IMR-90 (cell line): ENCODE data around the gene FUBP1. TPM values are rescaled to one million over a fixed set of nuclear protein-coding genes. Genes with fewer than 3 reads are reported as not detected.

Source experiments
- ATAC-seq: fragments of 200-7000 bp; cut with Tn5 transposase; 2 replicates; pipeline ENCODE4 v1.9.1; 2020; ENCODE audit warnings: low read depth, mild to moderate bottlenecking, moderate library complexity
- BruUV-seq: library from RNA; stranded (reverse); fragments of 400-500 nt; replicated peaks from 2 replicates; lab custom pipeline; 2021; lab: Mats Ljungman, UMichigan
- CTCF ChIA-PET: fragments of 300-600 bp; formaldehyde crosslinking; extraction: SDS; loops from one replicate; lab custom pipeline; 2021; ENCODE audit warnings: antibody characterized with exemption; lab: Yijun Ruan, JAX
- POLR2A ChIA-PET: fragments of 300-600 bp; sonication (Branson Sonifier 250); formaldehyde crosslinking; loops from one replicate; lab custom pipeline; 2022; ENCODE audit warnings: antibody characterized with exemption; ENCODE audit not compliant: unreplicated experiment; lab: Charles Lee
- DNase-seq: peaks from one replicate; pipeline ENCODE4 v3.0.0; 2013
- H2AFZ ChIP-seq: replicated peaks from 2 replicates; pipeline ENCODE3; 2013; ENCODE audit warnings: low read length, mild to moderate bottlenecking; ENCODE audit not compliant: poor library complexity
- H2AK5ac ChIP-seq: 2 replicates; pipeline ENCODE4 v1.6.1; 2013; ENCODE audit warnings: low read depth, low read length, inconsistent platforms
- H2AK9ac ChIP-seq: replicated peaks from 2 replicates; pipeline ENCODE3; 2013; ENCODE audit warnings: mild to moderate bottlenecking, low read depth, low read length, moderate library complexity; ENCODE audit not compliant: poor library complexity
- H2BK120ac ChIP-seq: 2 replicates; pipeline ENCODE4 v1.6.1; 2013; ENCODE audit warnings: low read depth, low read length, inconsistent platforms
- H2BK15ac ChIP-seq: 3 replicates; pipeline ENCODE4 v1.6.1; 2013; ENCODE audit warnings: low read depth, low read length, inconsistent platforms
- H2BK20ac ChIP-seq: 2 replicates; pipeline ENCODE4 v1.6.1; 2013; ENCODE audit warnings: low read depth, mild to moderate bottlenecking, inconsistent platforms, low read length, moderate library complexity
- H2BK5ac ChIP-seq: 2 replicates; pipeline ENCODE4 v1.6.1; 2013; ENCODE audit warnings: mild to moderate bottlenecking, low read depth, low read length, inconsistent platforms; ENCODE audit not compliant: poor library complexity, severe bottlenecking
- H3K14ac ChIP-seq: replicated peaks from 2 replicates; pipeline ENCODE4 v1.6.1; 2013; ENCODE audit warnings: low read depth, low read length, inconsistent platforms
- H3K18ac ChIP-seq: 2 replicates; pipeline ENCODE4 v1.6.1; 2013; ENCODE audit warnings: low read depth, low read length, control low read depth
- H3K23ac ChIP-seq: 2 replicates; pipeline ENCODE4 v1.6.1; 2013; ENCODE audit warnings: low read depth, low read length, inconsistent platforms
- H3K27ac ChIP-seq: 2 replicates; pipeline ENCODE4 v1.5.1; 2013; ENCODE audit warnings: mild to moderate bottlenecking, control low read depth, low read length; ENCODE audit not compliant: insufficient read depth
- H3K27me3 ChIP-seq: 2 replicates; pipeline ENCODE4 v1.6.1; 2013; ENCODE audit warnings: low read length; ENCODE audit not compliant: control insufficient read depth, insufficient read depth
- H3K36me3 ChIP-seq: 2 replicates; pipeline ENCODE4 v1.6.1; 2013; ENCODE audit warnings: low read length, mixed read lengths; ENCODE audit not compliant: control insufficient read depth, insufficient read depth
- H3K4ac ChIP-seq: 2 replicates; pipeline ENCODE4 v1.6.1; 2013; ENCODE audit warnings: low read depth, low read length, inconsistent platforms
- H3K4me1 ChIP-seq: 2 replicates; pipeline ENCODE4 v1.6.1; 2013; ENCODE audit warnings: low read length, mixed read lengths; ENCODE audit not compliant: control insufficient read depth, insufficient read depth
- H3K4me2 ChIP-seq: 2 replicates; pipeline ENCODE4 v1.6.1; 2013; ENCODE audit warnings: low read depth, mild to moderate bottlenecking, control low read depth, low read length, moderate library complexity
- H3K4me3 ChIP-seq: 2 replicates; pipeline ENCODE4 v1.5.1; 2013; ENCODE audit warnings: low read depth, mild to moderate bottlenecking, control low read depth, low read length, moderate library complexity; ENCODE audit not compliant: insufficient read depth
- H3K56ac ChIP-seq: 2 replicates; pipeline ENCODE4 v1.6.1; 2013; ENCODE audit warnings: low read length, inconsistent platforms; ENCODE audit not compliant: insufficient read depth; ENCODE audit errors: extremely low read depth
- H3K79me1 ChIP-seq, 2 experiments: 2 replicates each; pipeline ENCODE4 v1.6.1; 2013; ENCODE audit warnings: low read length in 2 of 2, inconsistent platforms in 1 of 2, low read depth in 1 of 2
- H3K9ac ChIP-seq: 2 replicates; pipeline ENCODE4 v1.6.1; 2013; ENCODE audit warnings: low read depth, low read length, control low read depth
- H3K9me1 ChIP-seq: 2 replicates; pipeline ENCODE4 v1.6.1; 2013; ENCODE audit warnings: low read length, inconsistent platforms; ENCODE audit not compliant: insufficient read depth
- H3K9me3 ChIP-seq: 2 replicates; pipeline ENCODE4 v1.6.1; 2013; ENCODE audit warnings: low read length; ENCODE audit not compliant: control insufficient read depth, insufficient read depth
- H4K20me1 ChIP-seq: 2 replicates; pipeline ENCODE4 v1.6.1; 2013; ENCODE audit warnings: low read length, inconsistent platforms; ENCODE audit not compliant: insufficient read depth
- H4K5ac ChIP-seq: 2 replicates; pipeline ENCODE4 v1.6.1; 2013; ENCODE audit warnings: mild to moderate bottlenecking, low read depth, low read length, control low read depth
- H4K8ac ChIP-seq, 2 experiments: 2 replicates each; pipeline ENCODE4 v1.6.1; 2013; ENCODE audit warnings: low read depth in 2 of 2, low read length in 2 of 2, control low read depth in 1 of 2, inconsistent platforms in 1 of 2
- H4K91ac ChIP-seq: 2 replicates; pipeline ENCODE4 v1.6.1; 2013; ENCODE audit warnings: low read depth, low read length, inconsistent platforms; ENCODE audit not compliant: insufficient read depth
- BHLHE40 ChIP-seq: fragments of 150-350 bp; IDR thresholded peaks from 2 replicates; pipeline ENCODE4 v1.6.1; 2016; ENCODE audit warnings: mild to moderate bottlenecking, low read depth, low read length
- CEBPB ChIP-seq: IDR thresholded peaks from 2 replicates; pipeline ENCODE4 v1.6.1; 2012; ENCODE audit warnings: low read depth, low read length, improper control_type of control experiment
- CHD1 ChIP-seq: IDR thresholded peaks from 2 replicates; pipeline ENCODE4 v1.6.1; 2012; ENCODE audit warnings: low read depth, low read length, improper control_type of control experiment
- FOS ChIP-seq: fragments of 150-350 bp; IDR thresholded peaks from 2 replicates; pipeline ENCODE4 v1.6.1; 2016; ENCODE audit warnings: low read depth, low read length
- MAFK ChIP-seq: IDR thresholded peaks from 2 replicates; pipeline ENCODE4 v1.6.1; 2012; ENCODE audit warnings: low read depth, low read length, improper control_type of control experiment
- MAZ ChIP-seq: IDR thresholded peaks from 2 replicates; pipeline ENCODE4 v1.6.1; 2012; ENCODE audit warnings: low read depth, mild to moderate bottlenecking, low read length, improper control_type of control experiment, moderate library complexity, borderline replicate concordance
- MXI1 ChIP-seq: IDR thresholded peaks from 2 replicates; pipeline ENCODE4 v1.6.1; 2012; ENCODE audit warnings: low read depth, mild to moderate bottlenecking, low read length, moderate library complexity, borderline replicate concordance
- NFE2L2 ChIP-seq: fragments of 150-350 bp; IDR thresholded peaks from 2 replicates; pipeline ENCODE4 v1.6.1; 2016; ENCODE audit warnings: low read depth, mild to moderate bottlenecking, low read length
- POLR2A ChIP-seq: IDR thresholded peaks from 2 replicates; pipeline ENCODE4 v1.6.1; 2012; ENCODE audit warnings: mild to moderate bottlenecking, low read depth, low read length
- RAD21 ChIP-seq: IDR thresholded peaks from 2 replicates; pipeline ENCODE4 v1.6.1; 2012; ENCODE audit warnings: low read length, improper control_type of control experiment
- RCOR1 ChIP-seq: IDR thresholded peaks from 2 replicates; pipeline ENCODE4 v1.6.1; 2012; ENCODE audit warnings: mild to moderate bottlenecking, low read length, improper control_type of control experiment; ENCODE audit not compliant: insufficient replicate concordance
- RFX5 ChIP-seq: IDR thresholded peaks from 2 replicates; pipeline ENCODE4 v1.8.0; 2012; ENCODE audit warnings: low read depth, mild to moderate bottlenecking, low read length, moderate library complexity
- SMC3 ChIP-seq: fragments of 150-350 bp; IDR thresholded peaks from 2 replicates; pipeline ENCODE4 v1.6.1; 2016; ENCODE audit warnings: low read depth, mild to moderate bottlenecking, antibody characterized with exemption, low read length, moderate library complexity
- WGBS, 2 experiments: methylation state at CpG; one replicate each; pipeline versions ENCODE4 v1.1.5 to v1.1.7; 2013; ENCODE audit warnings: missing lambda C conversion rate in 2 of 2; ENCODE audit not compliant: insufficient read length in 1 of 2; ENCODE audit errors: extremely low coverage in 2 of 2; 5-methylcytosine and 5-hydroxymethylcytosine counted together
- dilution Hi-C: fragments of 300-500 bp; cut with HindIII; formaldehyde crosslinking; loops from one replicate; pipeline ENCODE4 v1.14.3; 2018; ENCODE audit warnings: low sequenced_read_pairs; ENCODE audit not compliant: unreplicated experiment
- in situ Hi-C: fragments of 300-500 bp; cut with MboI; formaldehyde crosslinking; loops from 3 replicates; pipeline ENCODE4 v1.14.3; 2019; ENCODE audit warnings: low sequenced_read_pairs, inconsistent platforms, mixed read lengths
- intact Hi-C: fragments of 100-400 bp; cut with micrococcal nuclease; formaldehyde crosslinking; loops from 2 replicates; pipeline ENCODE4 v1.10.0; 2022
- polyA plus RNA-seq, 3 experiments: library from polyadenylated mRNA; depleted of rRNA; stranded (reverse); fragments of >200 nt; gene quantifications; 2 replicates each; pipeline ENCODE4 v1.2.3, GENCODE V29; 2012; ENCODE audit warnings: low replicate concordance in 1 of 3
- total RNA-seq: library from RNA; depleted of rRNA; stranded (reverse); fragments of >200 nt; gene quantifications from 2 replicates; pipeline ENCODE4 v1.2.3, GENCODE V29; 2012
- TF ChIP-seq, protein P1 (sequence below): fragments of 150-350 bp; IDR thresholded peaks from 2 replicates; pipeline ENCODE4 v1.6.1; 2016; ENCODE audit warnings: low read depth, mild to moderate bottlenecking, low read length, moderate library complexity, borderline replicate concordance
- TF ChIP-seq, protein P2 (sequence below): fragments of 150-350 bp; IDR thresholded peaks from 2 replicates; pipeline ENCODE4 v1.6.1; 2017; ENCODE audit warnings: mild to moderate bottlenecking, antibody characterized with exemption, low read length, low read depth
- TF ChIP-seq, protein P3 (sequence below): conservative IDR thresholded peaks from 2 replicates; pipeline ENCODE4 v1.5.1; 2012; ENCODE audit warnings: mild to moderate bottlenecking, low read depth, low read length, improper control_type of control experiment

Gene FUBP1
- total and polyA plus RNA-seq, 2 of the 4 experiments (the other 2 are of a cell fraction), result 94.7 to 129 TPM

DNA sequence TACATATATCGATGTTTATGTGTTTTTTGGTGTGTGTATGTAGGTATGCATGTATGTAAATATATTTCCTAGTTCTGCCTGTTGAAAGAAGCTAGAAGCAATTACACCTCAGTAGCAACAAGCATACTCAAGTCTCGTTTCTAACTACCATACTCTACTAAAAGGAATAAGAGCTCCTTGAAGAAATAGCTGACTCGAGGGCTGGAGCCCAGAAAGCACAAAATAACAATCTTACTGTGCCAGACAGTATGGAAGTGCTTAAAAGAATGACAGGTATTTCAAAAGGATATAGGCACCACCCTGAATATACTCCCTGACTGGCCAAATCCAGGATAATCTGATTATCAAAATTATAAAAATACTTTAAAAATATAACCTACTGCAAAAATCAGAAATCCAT is 23.2 kb downstream of the FUBP1 start:
- ChIA-PET CTCF (no interaction called here), POLR2A (no interaction called here)
- Histone ChIP-seq H3K14ac (no peak overlapping the region), H3K18ac (no peak overlapping the region), H4K91ac (no peak overlapping the region), H2BK15ac (no peak overlapping the region), H3K9me1 (no peaks in the 10 kb centered on the region), H2AK9ac (no peak overlapping the region), H3K56ac (no peak overlapping the region), H2BK20ac (no peak overlapping the region), H2AK5ac (no peak overlapping the region), H4K20me1 (peaks cover 20% of the 10 kb centered on the region), H3K27me3 (no peaks in the 10 kb centered on the region), H3K9ac (no peak overlapping the region), H4K5ac (no peak overlapping the region), H2BK5ac (no peak overlapping the region), H2BK120ac (no peak overlapping the region), H3K4ac (no peak overlapping the region), H3K23ac (no peak overlapping the region), H3K79me1 (peaks cover 26 to 56% of the 10 kb centered on the region in 2 experiments), H3K27ac (no peak overlapping the region), H3K4me1 (no peaks in the 10 kb centered on the region; the same call in 1 of the 2 replicates), H3K4me3 (no peak overlapping the region), H3K4me2 (no peak overlapping the region), H4K8ac (no peak overlapping the region), H3K36me3 (peaks cover 59% of the 10 kb centered on the region), H3K9me3 (no peaks in the 10 kb centered on the region), H2AFZ (no peak overlapping the region)
- intact Hi-C loops, result no loop called here
- no CpG with 5 or more reads among the region's 3 CpGs for WGBS, 2 experiments
- in situ Hi-C loops, result no loop called here
- ATAC-seq (no peak), DNase-seq (no peak)
- BruUV-seq, result no TSS peak
- dilution Hi-C loops, result no loop called here
- TF ChIP-seq NFE2L2, result no peak
- TF ChIP-seq RFX5, result no peak
- TF ChIP-seq CHD1, result no peak
- TF ChIP-seq BHLHE40, result no peak
- TF ChIP-seq, protein P1, sequence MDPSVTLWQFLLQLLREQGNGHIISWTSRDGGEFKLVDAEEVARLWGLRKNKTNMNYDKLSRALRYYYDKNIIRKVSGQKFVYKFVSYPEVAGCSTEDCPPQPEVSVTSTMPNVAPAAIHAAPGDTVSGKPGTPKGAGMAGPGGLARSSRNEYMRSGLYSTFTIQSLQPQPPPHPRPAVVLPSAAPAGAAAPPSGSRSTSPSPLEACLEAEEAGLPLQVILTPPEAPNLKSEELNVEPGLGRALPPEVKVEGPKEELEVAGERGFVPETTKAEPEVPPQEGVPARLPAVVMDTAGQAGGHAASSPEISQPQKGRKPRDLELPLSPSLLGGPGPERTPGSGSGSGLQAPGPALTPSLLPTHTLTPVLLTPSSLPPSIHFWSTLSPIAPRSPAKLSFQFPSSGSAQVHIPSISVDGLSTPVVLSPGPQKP, result no peak
- TF ChIP-seq MAFK, result no peak
- TF ChIP-seq CEBPB, result no peak
- TF ChIP-seq, protein P2, sequence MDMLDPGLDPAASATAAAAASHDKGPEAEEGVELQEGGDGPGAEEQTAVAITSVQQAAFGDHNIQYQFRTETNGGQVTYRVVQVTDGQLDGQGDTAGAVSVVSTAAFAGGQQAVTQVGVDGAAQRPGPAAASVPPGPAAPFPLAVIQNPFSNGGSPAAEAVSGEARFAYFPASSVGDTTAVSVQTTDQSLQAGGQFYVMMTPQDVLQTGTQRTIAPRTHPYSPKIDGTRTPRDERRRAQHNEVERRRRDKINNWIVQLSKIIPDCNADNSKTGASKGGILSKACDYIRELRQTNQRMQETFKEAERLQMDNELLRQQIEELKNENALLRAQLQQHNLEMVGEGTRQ, result no peak
- TF ChIP-seq RCOR1, result no peak
- TF ChIP-seq, protein P3, sequence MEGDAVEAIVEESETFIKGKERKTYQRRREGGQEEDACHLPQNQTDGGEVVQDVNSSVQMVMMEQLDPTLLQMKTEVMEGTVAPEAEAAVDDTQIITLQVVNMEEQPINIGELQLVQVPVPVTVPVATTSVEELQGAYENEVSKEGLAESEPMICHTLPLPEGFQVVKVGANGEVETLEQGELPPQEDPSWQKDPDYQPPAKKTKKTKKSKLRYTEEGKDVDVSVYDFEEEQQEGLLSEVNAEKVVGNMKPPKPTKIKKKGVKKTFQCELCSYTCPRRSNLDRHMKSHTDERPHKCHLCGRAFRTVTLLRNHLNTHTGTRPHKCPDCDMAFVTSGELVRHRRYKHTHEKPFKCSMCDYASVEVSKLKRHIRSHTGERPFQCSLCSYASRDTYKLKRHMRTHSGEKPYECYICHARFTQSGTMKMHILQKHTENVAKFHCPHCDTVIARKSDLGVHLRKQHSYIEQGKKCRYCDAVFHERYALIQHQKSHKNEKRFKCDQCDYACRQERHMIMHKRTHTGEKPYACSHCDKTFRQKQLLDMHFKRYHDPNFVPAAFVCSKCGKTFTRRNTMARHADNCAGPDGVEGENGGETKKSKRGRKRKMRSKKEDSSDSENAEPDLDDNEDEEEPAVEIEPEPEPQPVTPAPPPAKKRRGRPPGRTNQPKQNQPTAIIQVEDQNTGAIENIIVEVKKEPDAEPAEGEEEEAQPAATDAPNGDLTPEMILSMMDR, result no peak
- no peak for TF ChIP-seq MAZ
- TF ChIP-seq MXI1, result no peak
- TF ChIP-seq RAD21, result no peak
- no peak for TF ChIP-seq POLR2A
- TF ChIP-seq SMC3, result no peak
- TF ChIP-seq FOS, result no peak
